ENCODE results near the gene TMUB2.
"Not testable (repeated sequence)": the region's sequence is repeated elsewhere in the genome, so short reads cannot be mapped to it uniquely, and the experiment has no call there.

The TMUB2 gene

GRCh38 chr17:44186307-44187130 is at the start of gene TMUB2:
TMUB2 (plus strand) TSS chr17:44186972; CDS start chr17:44187709, 737 bp downstream.
- H3K9me3 ChIP-seq (ENCODE audit: control insufficient read depth in 2 of 2, low read length in 2 of 2): no peaks in the 10 kb centered on the region
- peaks cover 16 to 23% of the 10 kb centered on the region in 2 donors for H3K36me3 ChIP-seq (ENCODE audit: control insufficient read depth in 2 of 2, insufficient read depth in 2 of 2, low read length in 2 of 2)
- no peaks in the 10 kb centered on the region for H3K27me3 ChIP-seq (ENCODE audit: control insufficient read depth in 1 of 2, insufficient read depth in 2 of 2, low read length in 2 of 2)
- H3K4me3 ChIP-seq (ENCODE audit: low read length in 2 of 2): peak within 1 kb of the TSS; percentile 90 to 98
- H3K4me1 ChIP-seq (ENCODE audit: control insufficient read depth, insufficient read depth, low read length): peaks cover 24% of the 10 kb centered on the region
- peak within 1 kb of the TSS; percentile 88 to 98 for H3K9ac ChIP-seq (ENCODE audit: low read length in 2 of 2)
- H3K27ac ChIP-seq (ENCODE audit: low read length): peak within 1 kb of the TSS; percentile 96

DNA sequence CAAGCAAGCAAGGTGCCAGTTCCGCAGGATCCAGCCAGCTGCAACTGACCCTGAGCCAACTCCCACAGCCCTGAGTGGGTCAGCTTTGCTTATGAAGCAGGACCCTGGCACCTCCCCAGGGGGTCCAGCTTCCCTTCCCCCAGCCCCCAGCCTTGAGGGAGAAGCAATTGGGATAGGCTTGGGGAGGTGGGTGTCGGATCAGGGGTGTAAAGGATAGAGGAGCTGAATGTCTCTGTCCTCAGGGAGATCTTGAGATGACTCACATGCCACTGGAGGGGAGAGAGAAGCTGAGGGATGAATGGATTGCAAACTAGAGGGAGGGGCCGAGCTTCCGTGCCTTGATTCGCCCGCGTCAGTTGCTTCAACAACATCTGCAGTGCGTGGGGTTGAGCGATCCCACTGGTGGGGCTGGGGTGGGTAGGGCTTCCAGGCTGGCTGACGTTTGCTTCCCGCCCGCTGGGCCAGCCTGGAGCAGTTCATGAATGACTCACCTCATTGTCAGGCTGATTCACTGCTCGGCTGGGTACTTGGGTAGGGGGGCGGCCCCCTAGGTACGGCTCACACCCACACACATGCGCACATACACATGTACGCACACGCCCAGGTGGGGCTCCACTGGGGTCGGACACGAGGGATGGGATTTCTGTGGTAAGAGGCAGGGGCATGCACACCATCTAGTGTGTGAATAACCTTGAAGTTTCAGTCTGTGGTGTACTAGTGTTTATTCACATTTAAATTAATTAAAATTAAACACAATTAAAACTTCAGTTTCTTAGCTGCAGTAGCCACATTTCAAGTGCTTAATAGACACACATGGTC is 48.7 kb upstream of the TMUB2 start:
- H3K27ac ChIP-seq (ENCODE audit: low read length): no peak overlapping the region
- H3K4me3 ChIP-seq (ENCODE audit: low read length in 2 of 2): peak overlapping the region in 1 of 2 donors; percentile 29
- H3K9me3 ChIP-seq (ENCODE audit: control insufficient read depth in 2 of 2, low read length in 2 of 2): no peaks in the 10 kb centered on the region
- H3K9ac ChIP-seq (ENCODE audit: low read length in 2 of 2): peak overlapping the region in 1 of 2 donors; percentile 42
- peaks cover 17% of the 10 kb centered on the region for H3K4me1 ChIP-seq (ENCODE audit: control insufficient read depth, insufficient read depth, low read length)
- H3K27me3 ChIP-seq (ENCODE audit: control insufficient read depth in 1 of 2, insufficient read depth in 2 of 2, low read length in 2 of 2): peaks cover 0 to 11% of the 10 kb centered on the region in 2 donors
- H3K36me3 ChIP-seq (ENCODE audit: control insufficient read depth in 2 of 2, insufficient read depth in 2 of 2, low read length in 2 of 2): no peaks in the 10 kb centered on the region

GRCh38 chr17:44143921-44144320 is 42.9 kb upstream of the TMUB2 start:
- H3K27me3 ChIP-seq (ENCODE audit: control insufficient read depth in 1 of 2, insufficient read depth in 2 of 2, low read length in 2 of 2); H3K36me3 ChIP-seq (ENCODE audit: control insufficient read depth in 2 of 2, insufficient read depth in 2 of 2, low read length in 2 of 2); H3K4me3 ChIP-seq (ENCODE audit: low read length in 2 of 2); H3K9me3 ChIP-seq (ENCODE audit: control insufficient read depth in 2 of 2, low read length in 2 of 2); H3K9ac ChIP-seq (ENCODE audit: low read length in 2 of 2); H3K27ac ChIP-seq (ENCODE audit: low read length); H3K4me1 ChIP-seq (ENCODE audit: control insufficient read depth, insufficient read depth, low read length): not testable (repeated sequence)

GRCh38 chr17:44144966-44145739 is 41.6 kb upstream of the TMUB2 start:
- Histone ChIP-seq H3K27ac (ENCODE audit: low read length) (no peak overlapping the region), H3K9ac (ENCODE audit: low read length in 2 of 2) (no peak overlapping the region), H3K9me3 (ENCODE audit: control insufficient read depth in 2 of 2, low read length in 2 of 2) (no peaks in the 10 kb centered on the region), H3K36me3 (ENCODE audit: control insufficient read depth in 2 of 2, insufficient read depth in 2 of 2, low read length in 2 of 2) (no peaks in the 10 kb centered on the region), H3K4me1 (ENCODE audit: control insufficient read depth, insufficient read depth, low read length) (peaks cover 9% of the 10 kb centered on the region), H3K4me3 (ENCODE audit: low read length in 2 of 2) (no peak overlapping the region), H3K27me3 (ENCODE audit: control insufficient read depth in 1 of 2, insufficient read depth in 2 of 2, low read length in 2 of 2) (no peaks in the 10 kb centered on the region)

- Histone ChIP-seq H3K27me3 (ENCODE audit: control insufficient read depth in 1 of 2, insufficient read depth in 2 of 2, low read length in 2 of 2) (no peaks in the 10 kb centered on the region), H3K4me3 (ENCODE audit: low read length in 2 of 2) (no peak overlapping the region), H3K4me1 (ENCODE audit: control insufficient read depth, insufficient read depth, low read length) (peaks cover 9% of the 10 kb centered on the region), H3K36me3 (ENCODE audit: control insufficient read depth in 2 of 2, insufficient read depth in 2 of 2, low read length in 2 of 2) (no peaks in the 10 kb centered on the region), H3K9ac (ENCODE audit: low read length in 2 of 2) (no peak overlapping the region), H3K9me3 (ENCODE audit: control insufficient read depth in 2 of 2, low read length in 2 of 2) (no peaks in the 10 kb centered on the region), H3K27ac (ENCODE audit: low read length) (no peak overlapping the region)
These were observed 40.1 kb upstream of the TMUB2 start for GRCh38 chr17:44146375-44147346.

- Histone ChIP-seq H3K4me1 (ENCODE audit: control insufficient read depth, insufficient read depth, low read length) (no peaks in the 10 kb centered on the region), H3K4me3 (ENCODE audit: low read length in 2 of 2) (no peak overlapping the region), H3K9me3 (ENCODE audit: control insufficient read depth in 2 of 2, low read length in 2 of 2) (no peaks in the 10 kb centered on the region), H3K27me3 (ENCODE audit: control insufficient read depth in 1 of 2, insufficient read depth in 2 of 2, low read length in 2 of 2) (no peaks in the 10 kb centered on the region), H3K36me3 (ENCODE audit: control insufficient read depth in 2 of 2, insufficient read depth in 2 of 2, low read length in 2 of 2) (no peaks in the 10 kb centered on the region), H3K9ac (ENCODE audit: low read length in 2 of 2) (no peak overlapping the region), H3K27ac (ENCODE audit: low read length) (no peak overlapping the region)
These were observed 39.0 kb upstream of the TMUB2 start for GRCh38 chr17:44147812-44148211.

- not testable (repeated sequence) for H3K27me3 ChIP-seq (ENCODE audit: control insufficient read depth in 1 of 2, insufficient read depth in 2 of 2, low read length in 2 of 2); H3K9ac ChIP-seq (ENCODE audit: low read length in 2 of 2); H3K4me1 ChIP-seq (ENCODE audit: control insufficient read depth, insufficient read depth, low read length)
These were observed 37.7 kb upstream of the TMUB2 start for GRCh38 chr17:44149066-44149465.

GRCh38 chr17:44149750-44150329 is 36.9 kb upstream of the TMUB2 start:
- H3K4me1 ChIP-seq (ENCODE audit: control insufficient read depth, insufficient read depth, low read length): no peaks in the 10 kb centered on the region
- H3K27ac ChIP-seq (ENCODE audit: low read length): no peak overlapping the region
- no peaks in the 10 kb centered on the region for H3K9me3 ChIP-seq (ENCODE audit: control insufficient read depth in 2 of 2, low read length in 2 of 2)
- H3K27me3 ChIP-seq (ENCODE audit: control insufficient read depth in 1 of 2, insufficient read depth in 2 of 2, low read length in 2 of 2): no peaks in the 10 kb centered on the region
- H3K4me3 ChIP-seq (ENCODE audit: low read length in 2 of 2): no peak overlapping the region
- no peak overlapping the region for H3K9ac ChIP-seq (ENCODE audit: low read length in 2 of 2)
- no peaks in the 10 kb centered on the region for H3K36me3 ChIP-seq (ENCODE audit: control insufficient read depth in 2 of 2, insufficient read depth in 2 of 2, low read length in 2 of 2)

More at GRCh38 chr17:44149066-44149465, 37.7 kb upstream of the TMUB2 start:
- H3K9me3 ChIP-seq (ENCODE audit: control insufficient read depth in 2 of 2, low read length in 2 of 2); H3K4me3 ChIP-seq (ENCODE audit: low read length in 2 of 2); H3K36me3 ChIP-seq (ENCODE audit: control insufficient read depth in 2 of 2, insufficient read depth in 2 of 2, low read length in 2 of 2); H3K27ac ChIP-seq (ENCODE audit: low read length): not testable (repeated sequence)

DNA sequence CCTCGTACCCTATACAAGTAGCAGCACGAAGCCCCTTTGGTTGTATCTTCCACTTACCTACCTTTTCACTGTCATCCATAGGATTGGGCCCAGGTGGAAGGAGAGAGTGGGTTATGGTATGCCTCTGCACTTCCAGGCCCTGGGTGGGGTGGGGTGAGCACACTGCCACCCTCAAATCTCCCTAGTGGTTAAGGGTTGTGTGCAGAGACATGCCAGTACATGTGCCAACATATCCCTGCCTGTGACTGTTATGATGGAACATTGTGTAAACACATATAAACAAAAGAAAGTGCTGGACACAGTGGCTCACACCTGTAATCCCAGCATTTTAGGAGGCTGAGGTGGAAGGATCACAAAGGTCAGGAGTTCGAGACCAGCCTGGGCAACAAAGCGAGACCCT is 33.9 kb upstream of the TMUB2 start:
- Histone ChIP-seq H3K4me1 (ENCODE audit: control insufficient read depth, insufficient read depth, low read length) (no peaks in the 10 kb centered on the region), H3K27me3 (ENCODE audit: control insufficient read depth in 1 of 2, insufficient read depth in 2 of 2, low read length in 2 of 2) (no peaks in the 10 kb centered on the region), H3K27ac (ENCODE audit: low read length) (no peak overlapping the region), H3K36me3 (ENCODE audit: control insufficient read depth in 2 of 2, insufficient read depth in 2 of 2, low read length in 2 of 2) (no peaks in the 10 kb centered on the region), H3K4me3 (ENCODE audit: low read length in 2 of 2) (no peak overlapping the region), H3K9me3 (ENCODE audit: control insufficient read depth in 2 of 2, low read length in 2 of 2) (no peaks in the 10 kb centered on the region), H3K9ac (ENCODE audit: low read length in 2 of 2) (no peak overlapping the region)
